SK-N-SH treated with all-trans-retinoic acid at 6 μM for 48 hours (cell line): ENCODE results near the gene CENPL.

ENCODE experiments used
- ATAC-seq: fragments of 200-7000 bp; cut with Tn5 transposase; 3 replicates; pipeline ENCODE4 v1.9.1; 2020; ENCODE audit warnings: mild to moderate bottlenecking, moderate library complexity
- ARNTL ChIP-seq: fragments of 450-650 bp; formaldehyde crosslinking; IDR thresholded peaks from 2 replicates; pipeline ENCODE4 v1.5.0; 2020; ENCODE audit warnings: low read depth, mild to moderate bottlenecking, moderate library complexity, borderline replicate concordance
- BACH2 ChIP-seq: fragments of 250-450 bp; sonication (Bioruptor Pico); IDR thresholded peaks from 2 replicates; pipeline ENCODE4 v1.9.0; 2021; ENCODE audit warnings: mild to moderate bottlenecking, borderline replicate concordance
- CSDC2 ChIP-seq: fragments of 250-450 bp; sonication (Bioruptor Pico); IDR thresholded peaks from 2 replicates; pipeline ENCODE4 v1.5.0; 2020; ENCODE audit warnings: mild to moderate bottlenecking, moderate library complexity
- ESRRG ChIP-seq: fragments of 250-450 bp; sonication (Bioruptor Pico); IDR thresholded peaks from 2 replicates; pipeline ENCODE4 v1.6.1; 2021; ENCODE audit warnings: mild to moderate bottlenecking
- OSR1 ChIP-seq: fragments of 250-450 bp; sonication (Bioruptor Pico); IDR thresholded peaks from 2 replicates; pipeline ENCODE4 v1.8.0; 2022; ENCODE audit warnings: moderate library complexity, mild to moderate bottlenecking, inconsistent platforms
- RARB ChIP-seq: fragments of 250-450 bp; sonication (Bioruptor Pico); IDR thresholded peaks from 2 replicates; pipeline ENCODE4 v1.8.0; 2021; ENCODE audit warnings: mild to moderate bottlenecking, moderate library complexity
- SNAI2 ChIP-seq: fragments of 250-450 bp; sonication (Bioruptor Pico); IDR thresholded peaks from 2 replicates; pipeline ENCODE4 v1.5.0; 2020; ENCODE audit warnings: mild to moderate bottlenecking, moderate library complexity
- TCF4 ChIP-seq: fragments of 250-450 bp; sonication (Bioruptor Pico); IDR thresholded peaks from 2 replicates; pipeline ENCODE4 v1.8.0; 2021; ENCODE audit warnings: mild to moderate bottlenecking, moderate library complexity, borderline replicate concordance
- TOX ChIP-seq: fragments of 250-450 bp; sonication (Bioruptor Pico); IDR thresholded peaks from 2 replicates; pipeline ENCODE4 v1.8.0; 2021; ENCODE audit warnings: mild to moderate bottlenecking, moderate library complexity, borderline replicate concordance
- ZC3H10 ChIP-seq: fragments of 250-450 bp; sonication (Bioruptor Pico); IDR thresholded peaks from 2 replicates; pipeline ENCODE4 v1.5.1; 2021; ENCODE audit warnings: mild to moderate bottlenecking, moderate library complexity
- ZFP30 ChIP-seq: fragments of 450-650 bp; formaldehyde crosslinking; IDR thresholded peaks from 2 replicates; pipeline ENCODE4 v1.5.0; 2022; ENCODE audit warnings: mild to moderate bottlenecking, moderate library complexity
- ZNF565 ChIP-seq: fragments of 450-650 bp; formaldehyde crosslinking; conservative IDR thresholded peaks from 2 replicates; pipeline ENCODE4 v1.5.0; 2020; ENCODE audit warnings: low read depth, mild to moderate bottlenecking, moderate library complexity
- ZNF70 ChIP-seq: fragments of 450-650 bp; formaldehyde crosslinking; IDR thresholded peaks from 2 replicates; pipeline ENCODE4 v1.5.0; 2020; ENCODE audit warnings: mild to moderate bottlenecking, moderate library complexity
- ZNF8 ChIP-seq: fragments of 450-650 bp; formaldehyde crosslinking; IDR thresholded peaks from 2 replicates; pipeline ENCODE4 v1.5.0; 2020; ENCODE audit warnings: mild to moderate bottlenecking, moderate library complexity
- TF ChIP-seq, protein P1 (sequence below): fragments of 250-450 bp; sonication (Bioruptor Pico); IDR thresholded peaks from 2 replicates; pipeline ENCODE4 v1.5.1; 2020; ENCODE audit warnings: low read depth, mild to moderate bottlenecking, moderate library complexity
- TF ChIP-seq, protein P2 (sequence below): fragments of 250-450 bp; sonication (Bioruptor Pico); IDR thresholded peaks from 2 replicates; pipeline ENCODE4 v1.5.0; 2020; ENCODE audit warnings: mild to moderate bottlenecking, moderate library complexity
- TF ChIP-seq, protein P3 (sequence below): fragments of 250-450 bp; sonication (Bioruptor Pico); IDR thresholded peaks from 2 replicates; pipeline ENCODE4 v1.5.1; 2021; ENCODE audit warnings: mild to moderate bottlenecking, moderate library complexity
- TF ChIP-seq, protein P4 (sequence below): fragments of 250-450 bp; sonication (Bioruptor Pico); IDR thresholded peaks from 2 replicates; pipeline ENCODE4 v1.8.0; 2020; ENCODE audit warnings: mild to moderate bottlenecking, moderate library complexity, borderline replicate concordance

CENPL gene

DNA sequence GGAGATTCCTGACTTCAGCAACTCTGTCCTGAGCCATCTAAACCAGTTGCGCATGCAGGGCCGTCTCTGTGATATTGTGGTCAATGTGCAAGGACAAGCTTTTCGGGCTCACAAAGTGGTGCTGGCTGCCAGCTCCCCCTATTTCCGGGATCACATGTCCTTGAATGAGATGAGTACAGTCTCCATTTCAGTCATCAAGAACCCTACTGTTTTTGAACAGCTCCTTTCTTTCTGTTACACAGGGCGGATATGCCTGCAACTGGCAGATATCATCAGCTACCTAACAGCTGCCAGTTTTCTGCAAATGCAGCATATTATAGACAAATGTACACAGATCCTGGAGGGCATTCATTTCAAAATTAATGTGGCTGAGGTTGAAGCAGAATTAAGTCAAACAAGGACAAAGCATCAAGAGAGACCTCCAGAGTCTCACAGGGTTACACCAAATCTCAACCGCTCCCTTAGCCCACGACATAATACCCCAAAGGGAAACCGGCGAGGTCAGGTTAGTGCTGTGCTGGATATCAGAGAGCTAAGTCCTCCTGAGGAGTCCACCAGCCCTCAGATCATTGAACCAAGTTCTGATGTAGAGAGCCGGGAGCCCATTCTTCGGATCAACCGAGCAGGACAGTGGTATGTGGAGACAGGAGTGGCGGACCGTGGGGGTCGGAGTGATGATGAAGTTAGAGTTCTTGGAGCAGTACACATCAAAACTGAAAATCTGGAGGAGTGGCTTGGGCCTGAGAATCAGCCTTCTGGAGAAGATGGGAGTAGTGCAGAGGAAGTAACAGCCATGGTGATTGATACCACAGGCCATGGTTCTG, 45.8 kb upstream of the CENPL start:
- no peak for ATAC-seq
- no peak for TF ChIP-seq ZNF70
- TF ChIP-seq ESRRG, result no peak
- TF ChIP-seq TCF4, result no peak
- TF ChIP-seq, protein P1, sequence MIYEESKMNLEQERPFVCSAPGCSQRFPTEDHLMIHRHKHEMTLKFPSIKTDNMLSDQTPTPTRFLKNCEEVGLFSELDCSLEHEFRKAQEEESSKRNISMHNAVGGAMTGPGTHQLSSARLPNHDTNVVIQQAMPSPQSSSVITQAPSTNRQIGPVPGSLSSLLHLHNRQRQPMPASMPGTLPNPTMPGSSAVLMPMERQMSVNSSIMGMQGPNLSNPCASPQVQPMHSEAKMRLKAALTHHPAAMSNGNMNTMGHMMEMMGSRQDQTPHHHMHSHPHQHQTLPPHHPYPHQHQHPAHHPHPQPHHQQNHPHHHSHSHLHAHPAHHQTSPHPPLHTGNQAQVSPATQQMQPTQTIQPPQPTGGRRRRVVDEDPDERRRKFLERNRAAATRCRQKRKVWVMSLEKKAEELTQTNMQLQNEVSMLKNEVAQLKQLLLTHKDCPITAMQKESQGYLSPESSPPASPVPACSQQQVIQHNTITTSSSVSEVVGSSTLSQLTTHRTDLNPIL (CRISPR knock-in tag), result no peak
- TF ChIP-seq, protein P2, sequence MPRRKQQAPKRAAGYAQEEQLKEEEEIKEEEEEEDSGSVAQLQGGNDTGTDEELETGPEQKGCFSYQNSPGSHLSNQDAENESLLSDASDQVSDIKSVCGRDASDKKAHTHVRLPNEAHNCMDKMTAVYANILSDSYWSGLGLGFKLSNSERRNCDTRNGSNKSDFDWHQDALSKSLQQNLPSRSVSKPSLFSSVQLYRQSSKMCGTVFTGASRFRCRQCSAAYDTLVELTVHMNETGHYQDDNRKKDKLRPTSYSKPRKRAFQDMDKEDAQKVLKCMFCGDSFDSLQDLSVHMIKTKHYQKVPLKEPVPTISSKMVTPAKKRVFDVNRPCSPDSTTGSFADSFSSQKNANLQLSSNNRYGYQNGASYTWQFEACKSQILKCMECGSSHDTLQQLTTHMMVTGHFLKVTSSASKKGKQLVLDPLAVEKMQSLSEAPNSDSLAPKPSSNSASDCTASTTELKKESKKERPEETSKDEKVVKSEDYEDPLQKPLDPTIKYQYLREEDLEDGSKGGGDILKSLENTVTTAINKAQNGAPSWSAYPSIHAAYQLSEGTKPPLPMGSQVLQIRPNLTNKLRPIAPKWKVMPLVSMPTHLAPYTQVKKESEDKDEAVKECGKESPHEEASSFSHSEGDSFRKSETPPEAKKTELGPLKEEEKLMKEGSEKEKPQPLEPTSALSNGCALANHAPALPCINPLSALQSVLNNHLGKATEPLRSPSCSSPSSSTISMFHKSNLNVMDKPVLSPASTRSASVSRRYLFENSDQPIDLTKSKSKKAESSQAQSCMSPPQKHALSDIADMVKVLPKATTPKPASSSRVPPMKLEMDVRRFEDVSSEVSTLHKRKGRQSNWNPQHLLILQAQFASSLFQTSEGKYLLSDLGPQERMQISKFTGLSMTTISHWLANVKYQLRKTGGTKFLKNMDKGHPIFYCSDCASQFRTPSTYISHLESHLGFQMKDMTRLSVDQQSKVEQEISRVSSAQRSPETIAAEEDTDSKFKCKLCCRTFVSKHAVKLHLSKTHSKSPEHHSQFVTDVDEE, result no peak
- no peak for TF ChIP-seq SNAI2
- no peak for TF ChIP-seq RARB (CRISPR knock-in tag)
- TF ChIP-seq, protein P3, sequence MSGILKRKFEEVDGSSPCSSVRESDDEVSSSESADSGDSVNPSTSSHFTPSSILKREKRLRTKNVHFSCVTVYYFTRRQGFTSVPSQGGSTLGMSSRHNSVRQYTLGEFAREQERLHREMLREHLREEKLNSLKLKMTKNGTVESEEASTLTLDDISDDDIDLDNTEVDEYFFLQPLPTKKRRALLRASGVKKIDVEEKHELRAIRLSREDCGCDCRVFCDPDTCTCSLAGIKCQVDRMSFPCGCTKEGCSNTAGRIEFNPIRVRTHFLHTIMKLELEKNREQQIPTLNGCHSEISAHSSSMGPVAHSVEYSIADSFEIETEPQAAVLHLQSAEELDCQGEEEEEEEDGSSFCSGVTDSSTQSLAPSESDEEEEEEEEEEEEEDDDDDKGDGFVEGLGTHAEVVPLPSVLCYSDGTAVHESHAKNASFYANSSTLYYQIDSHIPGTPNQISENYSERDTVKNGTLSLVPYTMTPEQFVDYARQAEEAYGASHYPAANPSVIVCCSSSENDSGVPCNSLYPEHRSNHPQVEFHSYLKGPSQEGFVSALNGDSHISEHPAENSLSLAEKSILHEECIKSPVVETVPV, result no peak
- TF ChIP-seq ZFP30 (CRISPR knock-in tag), result no peak
- TF ChIP-seq ZNF8 (CRISPR knock-in tag), result no peak
- TF ChIP-seq, all 23 proteins: peak for 0

DNA sequence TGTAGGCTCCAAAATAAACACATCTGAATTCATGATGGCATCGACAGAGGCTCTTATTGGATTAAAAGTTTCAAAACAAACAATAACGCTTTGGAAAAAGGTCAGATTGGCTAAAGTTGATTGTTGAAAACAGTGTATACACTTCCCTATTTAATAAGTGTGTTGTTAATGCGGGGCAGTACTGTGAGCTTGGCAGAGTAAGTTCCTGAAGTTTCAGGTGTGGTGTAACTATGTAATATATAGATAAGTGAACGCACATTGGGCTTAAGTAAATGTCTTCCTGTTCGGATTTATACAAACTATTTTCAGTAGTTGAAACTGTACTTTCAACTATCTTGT, 44.3 kb upstream of the CENPL start:
- no peak for ATAC-seq
- TF ChIP-seq TOX (CRISPR knock-in tag) (no peak), SNAI2 (no peak), ARNTL (no peak), ESRRG (no peak), ZNF8 (CRISPR knock-in tag) (no peak), ZFP30 (CRISPR knock-in tag) (no peak), OSR1 (CRISPR knock-in tag) (no peak), ZNF565 (CRISPR knock-in tag) (no peak), ZC3H10 (CRISPR knock-in tag) (no peak), BACH2 (CRISPR knock-in tag) (no peak), CSDC2 (no peak)
- TF ChIP-seq, protein P1 (CRISPR knock-in tag), result no peak
- TF ChIP-seq, protein P2, result no peak
- TF ChIP-seq, protein P4, sequence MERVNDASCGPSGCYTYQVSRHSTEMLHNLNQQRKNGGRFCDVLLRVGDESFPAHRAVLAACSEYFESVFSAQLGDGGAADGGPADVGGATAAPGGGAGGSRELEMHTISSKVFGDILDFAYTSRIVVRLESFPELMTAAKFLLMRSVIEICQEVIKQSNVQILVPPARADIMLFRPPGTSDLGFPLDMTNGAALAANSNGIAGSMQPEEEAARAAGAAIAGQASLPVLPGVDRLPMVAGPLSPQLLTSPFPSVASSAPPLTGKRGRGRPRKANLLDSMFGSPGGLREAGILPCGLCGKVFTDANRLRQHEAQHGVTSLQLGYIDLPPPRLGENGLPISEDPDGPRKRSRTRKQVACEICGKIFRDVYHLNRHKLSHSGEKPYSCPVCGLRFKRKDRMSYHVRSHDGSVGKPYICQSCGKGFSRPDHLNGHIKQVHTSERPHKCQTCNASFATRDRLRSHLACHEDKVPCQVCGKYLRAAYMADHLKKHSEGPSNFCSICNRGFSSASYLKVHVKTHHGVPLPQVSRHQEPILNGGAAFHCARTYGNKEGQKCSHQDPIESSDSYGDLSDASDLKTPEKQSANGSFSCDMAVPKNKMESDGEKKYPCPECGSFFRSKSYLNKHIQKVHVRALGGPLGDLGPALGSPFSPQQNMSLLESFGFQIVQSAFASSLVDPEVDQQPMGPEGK (CRISPR knock-in tag), result no peak
